NCI-H1417 treated with DMSO at 0.1 percent for 48 hours (cell line): Measurements from ENCODE around the gene PPFIA2.

Experiments
- DNase-seq: peaks from one replicate; lab custom pipeline; 2025; lab: John Stamatoyannopoulos, UW

PPFIA2 gene

GRCh38 chr12:81546811-81547210, 212.3 kb downstream of the PPFIA2 start:
- no peak for DNase-seq

GRCh38 chr12:81543621-81544139, 215.5 kb downstream of the PPFIA2 start:
- DNase-seq, result no peak

- DNase-seq, result no peak
These were observed 216.8 kb downstream of the PPFIA2 start for GRCh38 chr12:81542065-81543010.

- no peak for DNase-seq
These were observed 218.0 kb downstream of the PPFIA2 start for GRCh38 chr12:81541121-81541520.

- no peak for DNase-seq
These were observed 219.9 kb downstream of the PPFIA2 start for GRCh38 chr12:81539279-81539678.

- no peak for DNase-seq
These were observed 226.1 kb downstream of the PPFIA2 start for GRCh38 chr12:81533054-81533453.

GRCh38 chr12:81530352-81530751, 228.8 kb downstream of the PPFIA2 start:
- DNase-seq, result no peak

- DNase-seq, result no peak
These were observed 238.8 kb downstream of the PPFIA2 start for GRCh38 chr12:81520064-81520945.

GRCh38 chr12:81518638-81519037, 240.5 kb downstream of the PPFIA2 start:
- no peak for DNase-seq

GRCh38 chr12:81517296-81517695, 241.9 kb downstream of the PPFIA2 start:
- no peak for DNase-seq

- no peak for DNase-seq
These were observed 256.0 kb downstream of the PPFIA2 start for GRCh38 chr12:81502912-81503695.

- DNase-seq, result no peak
These were observed 258.4 kb downstream of the PPFIA2 start for GRCh38 chr12:81500788-81501187.

- DNase-seq, result no peak
These were observed 259.3 kb downstream of the PPFIA2 start for GRCh38 chr12:81499809-81500208.

GRCh38 chr12:81492131-81492720, 266.9 kb downstream of the PPFIA2 start:
- DNase-seq, result no peak

GRCh38 chr12:81472934-81473333, 286.2 kb downstream of the PPFIA2 start:
- no peak for DNase-seq

- DNase-seq, result no peak
These were observed 288.2 kb downstream of the PPFIA2 start for GRCh38 chr12:81470923-81471322.

GRCh38 chr12:81468206-81468605, 290.9 kb downstream of the PPFIA2 start:
- DNase-seq, result no peak

GRCh38 chr12:81465876-81466275, 293.3 kb downstream of the PPFIA2 start:
- no peak for DNase-seq

GRCh38 chr12:81465191-81465590, 294.0 kb downstream of the PPFIA2 start:
- no peak for DNase-seq

- no peak for DNase-seq
These were observed 298.0 kb downstream of the PPFIA2 start for GRCh38 chr12:81461163-81461562.
